Sigmoid colon (tissue), 7 donors: Measurements from ENCODE around the gene RNU6-7. TPM values are rescaled to one million over a fixed set of nuclear protein-coding genes. Genes with fewer than 3 reads are reported as not detected.

Source experiments
- DNase-seq: peaks from one replicate; pipeline ENCODE4 v3.0.0-alpha.2; 2019
- H3K27ac ChIP-seq, 4 donors: fragments of 200-600 bp; sonication (generic); one replicate each; pipeline ENCODE4 v1.5.1; 2016 to 2019; ENCODE audit warnings: mild to moderate bottlenecking in 1 of 4
- H3K27me3 ChIP-seq, 3 donors: fragments of 200-600 bp; sonication (generic); one replicate each; pipeline ENCODE4 v1.5.1; 2019; ENCODE audit warnings: mild to moderate bottlenecking in 1 of 3
- H3K36me3 ChIP-seq, 4 donors: fragments of 200-600 bp; sonication (generic); one replicate each; pipeline ENCODE4 v1.5.1; 2016 to 2019
- H3K4me1 ChIP-seq, 4 donors: fragments of 200-600 bp; sonication (generic); one replicate each; pipeline ENCODE4 v1.5.1; 2017 to 2019
- H3K4me3 ChIP-seq, 4 donors: fragments of 200-600 bp; sonication (generic); one replicate each; pipeline ENCODE4 v1.5.1; 2017 to 2019; ENCODE audit warnings: mild to moderate bottlenecking in 2 of 4, moderate library complexity in 1 of 4
- H3K9me3 ChIP-seq, 4 donors: fragments of 200-600 bp in 3 of 4; sonication (generic) in 3 of 4; one replicate each; pipeline versions ENCODE4 v1.5.1 to v1.6.1; 2013 to 2019
- EP300 ChIP-seq, 4 donors: sonication (generic); formaldehyde crosslinking; IDR thresholded peaks; one replicate each; pipeline ENCODE4 v1.6.1; 2017; ENCODE audit warnings: antibody characterized with exemption in 4 of 4
- POLR2A ChIP-seq, 2 donors: fragments of 450-650 bp; IDR thresholded peaks; one replicate each; pipeline ENCODE4 v1.6.1; 2016; ENCODE audit warnings: antibody characterized with exemption in 2 of 2, mild to moderate bottlenecking in 2 of 2, moderate library complexity in 2 of 2
- POLR2AphosphoS5 ChIP-seq, 4 donors: sonication (generic); formaldehyde crosslinking; IDR thresholded peaks; one replicate each; pipeline ENCODE4 v1.6.1; 2017; ENCODE audit warnings: antibody characterized with exemption in 4 of 4
- WGBS, 2 donors: extraction: QIAGEN DNeasy Blood & Tissue Kit; methylation state at CpG; one replicate each; pipeline ENCODE4 v1.1.7; 2013; 5-methylcytosine and 5-hydroxymethylcytosine counted together
- intact Hi-C: fragments of 100-400 bp; cut with DNase I; formaldehyde crosslinking; loops from one replicate; pipeline ENCODE4 v1.15.1; 2023
- polyA plus RNA-seq, 3 donors: library from polyadenylated mRNA; stranded (reverse); fragments of 200-250 nt; gene quantifications; one replicate each; pipeline ENCODE4 v1.2.3, GENCODE V29; 2013
- total RNA-seq, 4 donors: library from RNA; depleted of rRNA; stranded (reverse); fragments of >200 nt; gene quantifications; one replicate each; pipeline ENCODE4 v1.1.0, GENCODE V29; 2016
- TF ChIP-seq, protein P1 (sequence below), 4 experiments: fragments of 450-650 bp in 3 of 4; fragments of 200-600 bp in 1 of 4; IDR thresholded peaks; one replicate each; pipeline ENCODE4 v1.5.1; 2016 to 2019; ENCODE audit warnings: antibody characterized with exemption in 4 of 4, mild to moderate bottlenecking in 3 of 4, moderate library complexity in 2 of 4
- donor health status: healthy with polysubstance abuse.
- donor health status: Bipolar disorder and iron deficiency.
- donor health status: healthy.

Gene RNU6-7
- total and polyA plus RNA-seq, 7 donors, result not detected

GRCh38 chr14:32186248-32186647, 15.6 kb upstream of the RNU6-7 start:
- Histone ChIP-seq H3K9me3 (no peaks in the 10 kb centered on the region), H3K27ac (no peak overlapping the region), H3K4me3 (no peak overlapping the region), H3K27me3 (no peaks in the 10 kb centered on the region), H3K4me1 (no peaks in the 10 kb centered on the region), H3K36me3 (no peaks in the 10 kb centered on the region)
- intact Hi-C loops, result no loop called here
- TF ChIP-seq POLR2A (IDR thresholded peaks at IDR 0.05) (no peak), EP300 (IDR thresholded peaks at IDR 0.05) (no peak), POLR2AphosphoS5 (IDR thresholded peaks at IDR 0.05) (no peak)
- TF ChIP-seq, protein P1, sequence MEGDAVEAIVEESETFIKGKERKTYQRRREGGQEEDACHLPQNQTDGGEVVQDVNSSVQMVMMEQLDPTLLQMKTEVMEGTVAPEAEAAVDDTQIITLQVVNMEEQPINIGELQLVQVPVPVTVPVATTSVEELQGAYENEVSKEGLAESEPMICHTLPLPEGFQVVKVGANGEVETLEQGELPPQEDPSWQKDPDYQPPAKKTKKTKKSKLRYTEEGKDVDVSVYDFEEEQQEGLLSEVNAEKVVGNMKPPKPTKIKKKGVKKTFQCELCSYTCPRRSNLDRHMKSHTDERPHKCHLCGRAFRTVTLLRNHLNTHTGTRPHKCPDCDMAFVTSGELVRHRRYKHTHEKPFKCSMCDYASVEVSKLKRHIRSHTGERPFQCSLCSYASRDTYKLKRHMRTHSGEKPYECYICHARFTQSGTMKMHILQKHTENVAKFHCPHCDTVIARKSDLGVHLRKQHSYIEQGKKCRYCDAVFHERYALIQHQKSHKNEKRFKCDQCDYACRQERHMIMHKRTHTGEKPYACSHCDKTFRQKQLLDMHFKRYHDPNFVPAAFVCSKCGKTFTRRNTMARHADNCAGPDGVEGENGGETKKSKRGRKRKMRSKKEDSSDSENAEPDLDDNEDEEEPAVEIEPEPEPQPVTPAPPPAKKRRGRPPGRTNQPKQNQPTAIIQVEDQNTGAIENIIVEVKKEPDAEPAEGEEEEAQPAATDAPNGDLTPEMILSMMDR (IDR thresholded peaks at IDR 0.05), result no peak
- DNase-seq, result no peak

GRCh38 chr14:32189811-32190210, 12.0 kb upstream of the RNU6-7 start:
- Histone ChIP-seq H3K4me3 (no peak overlapping the region), H3K4me1 (no peaks in the 10 kb centered on the region), H3K9me3 (no peaks in the 10 kb centered on the region), H3K27me3 (no peaks in the 10 kb centered on the region), H3K36me3 (no peaks in the 10 kb centered on the region), H3K27ac (no peak overlapping the region)
- intact Hi-C loops, result no loop called here
- no peak for TF ChIP-seq EP300 (IDR thresholded peaks at IDR 0.05)
- TF ChIP-seq, protein P1 (IDR thresholded peaks at IDR 0.05), result no peak
- no peak for TF ChIP-seq POLR2AphosphoS5 (IDR thresholded peaks at IDR 0.05)
- TF ChIP-seq POLR2A (IDR thresholded peaks at IDR 0.05), result no peak
- WGBS, 2 donors, result 53 to 63% methylated on average over 1 of the region's 1 CpG
- no peak for DNase-seq

DNA sequence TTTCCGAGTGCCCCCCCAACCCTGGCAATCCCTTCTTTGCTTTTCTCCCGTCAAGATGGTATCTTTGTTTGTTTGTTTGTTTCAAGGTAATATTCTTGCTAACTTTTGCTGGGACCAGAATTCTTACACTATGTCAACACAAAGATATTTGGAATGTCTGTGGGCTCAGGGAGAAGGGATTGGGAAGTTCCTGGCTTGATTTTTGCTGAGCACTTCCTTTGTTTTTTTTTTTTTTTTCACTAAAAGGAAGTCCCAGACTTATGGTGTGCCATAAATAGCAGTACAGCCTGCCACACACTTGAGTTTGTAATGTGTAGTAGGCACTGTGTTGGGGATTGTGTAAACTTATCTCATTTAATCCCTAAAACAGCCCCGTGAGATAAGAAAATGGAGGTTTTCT, 11.2 kb upstream of the RNU6-7 start:
- Histone ChIP-seq H3K4me3 (no peak overlapping the region), H3K27ac (no peak overlapping the region), H3K9me3 (no peaks in the 10 kb centered on the region), H3K4me1 (no peaks in the 10 kb centered on the region), H3K36me3 (no peaks in the 10 kb centered on the region), H3K27me3 (no peaks in the 10 kb centered on the region)
- TF ChIP-seq EP300 (IDR thresholded peaks at IDR 0.05), result no peak
- TF ChIP-seq, protein P1 (IDR thresholded peaks at IDR 0.05), result no peak
- no peak for TF ChIP-seq POLR2AphosphoS5 (IDR thresholded peaks at IDR 0.05)
- TF ChIP-seq POLR2A (IDR thresholded peaks at IDR 0.05), result no peak
- DNase-seq, result no peak
- WGBS, 2 donors, result 24 to 51% methylated on average over 3 of the region's 3 CpGs
- intact Hi-C loops, result no loop called here

GRCh38 chr14:32192712-32193373, 9.0 kb upstream of the RNU6-7 start:
- Histone ChIP-seq H3K27ac (no peak overlapping the region), H3K36me3 (no peaks in the 10 kb centered on the region), H3K4me3 (no peak overlapping the region), H3K27me3 (no peaks in the 10 kb centered on the region), H3K4me1 (no peaks in the 10 kb centered on the region), H3K9me3 (no peaks in the 10 kb centered on the region)
- WGBS, 2 donors, result 88 to 90% methylated on average over 2 of the region's 2 CpGs
- intact Hi-C loops, result no loop called here
- TF ChIP-seq EP300 (IDR thresholded peaks at IDR 0.05), result no peak
- TF ChIP-seq POLR2AphosphoS5 (IDR thresholded peaks at IDR 0.05), result no peak
- no peak for TF ChIP-seq POLR2A (IDR thresholded peaks at IDR 0.05)
- TF ChIP-seq, protein P1 (IDR thresholded peaks at IDR 0.05), result no peak
- DNase-seq, result no peak

GRCh38 chr14:32193532-32193931, 8.3 kb upstream of the RNU6-7 start:
- H3K27me3 ChIP-seq, result no peaks in the 10 kb centered on the region
- H3K36me3 ChIP-seq, result no peaks in the 10 kb centered on the region
- no peak for DNase-seq
- no peaks in the 10 kb centered on the region for H3K4me1 ChIP-seq
- no peaks in the 10 kb centered on the region for H3K9me3 ChIP-seq
- WGBS, 2 donors, result 88 to 90% methylated on average over 2 of the region's 2 CpGs
- intact Hi-C loops, result no loop called here
- no peak overlapping the region for H3K27ac ChIP-seq
- TF ChIP-seq POLR2AphosphoS5 (IDR thresholded peaks at IDR 0.05) (no peak), EP300 (IDR thresholded peaks at IDR 0.05) (no peak), POLR2A (IDR thresholded peaks at IDR 0.05) (no peak)
- TF ChIP-seq, protein P1 (IDR thresholded peaks at IDR 0.05), result no peak
- H3K4me3 ChIP-seq, result no peak overlapping the region
